ENCODE results near the gene BRINP1.

DNA sequence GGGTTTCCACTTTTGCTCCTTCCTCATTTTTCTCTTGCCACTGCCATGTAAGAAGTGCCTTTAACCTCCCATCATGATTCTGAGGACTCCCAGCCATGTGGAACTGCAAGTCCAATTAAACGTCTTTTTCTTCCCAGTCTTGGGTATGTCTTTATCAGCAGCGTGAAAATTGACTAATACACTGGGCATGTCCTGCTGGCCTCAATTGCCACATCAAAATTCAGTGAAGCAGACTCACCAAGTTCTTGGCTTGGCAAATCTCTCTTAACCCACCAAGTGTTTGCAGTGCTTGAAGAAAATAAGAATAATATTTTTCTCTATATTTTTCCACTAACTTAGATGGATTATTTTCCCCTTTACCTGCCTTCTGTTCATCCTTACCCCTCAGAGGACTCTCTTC lies 212.0 kb downstream of the BRINP1 start:
- TF ChIP-seq EZH2 (IDR thresholded peaks at IDR 0.05; ENCODE audit: low read length, missing control alignments), result no peak
- TF ChIP-seq, protein P1, sequence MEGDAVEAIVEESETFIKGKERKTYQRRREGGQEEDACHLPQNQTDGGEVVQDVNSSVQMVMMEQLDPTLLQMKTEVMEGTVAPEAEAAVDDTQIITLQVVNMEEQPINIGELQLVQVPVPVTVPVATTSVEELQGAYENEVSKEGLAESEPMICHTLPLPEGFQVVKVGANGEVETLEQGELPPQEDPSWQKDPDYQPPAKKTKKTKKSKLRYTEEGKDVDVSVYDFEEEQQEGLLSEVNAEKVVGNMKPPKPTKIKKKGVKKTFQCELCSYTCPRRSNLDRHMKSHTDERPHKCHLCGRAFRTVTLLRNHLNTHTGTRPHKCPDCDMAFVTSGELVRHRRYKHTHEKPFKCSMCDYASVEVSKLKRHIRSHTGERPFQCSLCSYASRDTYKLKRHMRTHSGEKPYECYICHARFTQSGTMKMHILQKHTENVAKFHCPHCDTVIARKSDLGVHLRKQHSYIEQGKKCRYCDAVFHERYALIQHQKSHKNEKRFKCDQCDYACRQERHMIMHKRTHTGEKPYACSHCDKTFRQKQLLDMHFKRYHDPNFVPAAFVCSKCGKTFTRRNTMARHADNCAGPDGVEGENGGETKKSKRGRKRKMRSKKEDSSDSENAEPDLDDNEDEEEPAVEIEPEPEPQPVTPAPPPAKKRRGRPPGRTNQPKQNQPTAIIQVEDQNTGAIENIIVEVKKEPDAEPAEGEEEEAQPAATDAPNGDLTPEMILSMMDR (conservative IDR thresholded peaks at IDR 0.05 in 1 of 2, IDR thresholded peaks at IDR 0.05 in 1 of 2; ENCODE audit: low read depth in 1 of 2, low read length in 2 of 2), result no peak

All from fibroblast of lung (primary cell).